H1 (cell line): ENCODE results near the gene SYNGR3. TPM values are rescaled to one million over a fixed set of nuclear protein-coding genes. Genes with fewer than 3 reads are reported as not detected.

Experiments
- CTCF ChIA-PET: fragments of 300-600 bp; sonication (Branson Sonifier 250); formaldehyde crosslinking; loops from one replicate; lab custom pipeline; 2021; ENCODE audit not compliant: partially characterized antibody; lab: Charles Lee
- POLR2A ChIA-PET: fragments of 300-600 bp; sonication (Branson Sonifier 250); formaldehyde crosslinking; loops from one replicate; lab custom pipeline; 2021; ENCODE audit warnings: inconsistent platforms; ENCODE audit not compliant: partially characterized antibody; lab: Charles Lee
- DNase-seq, 2 experiments: peaks; one replicate each; pipeline versions ENCODE4 v3.0.0 to v3.0.0-alpha.2; 2010 to 2022; ENCODE audit warnings: low spot score in 2 of 2, low read depth in 1 of 2, mixed read lengths in 1 of 2
- FAIRE-seq: peaks from 2 replicates; lab custom pipeline; 2011; peaks lifted over from hg19 to GRCh38; lab: Jason Lieb, UNC
- H2AFZ ChIP-seq: 2 replicates; pipeline ENCODE4 v1.8.1; 2012; ENCODE audit warnings: low read length, inconsistent platforms
- H2AK5ac ChIP-seq: 2 replicates; pipeline ENCODE4 v1.6.1; 2013; ENCODE audit warnings: low read depth, low read length
- H2BK120ac ChIP-seq: replicated peaks from 2 replicates; pipeline ENCODE3; 2013; ENCODE audit warnings: low read depth, low read length, inconsistent platforms
- H2BK12ac ChIP-seq: 2 replicates; pipeline ENCODE4 v1.6.1; 2013; ENCODE audit warnings: low read depth, low read length
- H2BK15ac ChIP-seq: 2 replicates; pipeline ENCODE4 v1.6.1; 2013; ENCODE audit warnings: low read length
- H2BK20ac ChIP-seq: 2 replicates; pipeline ENCODE4 v1.6.1; 2013; ENCODE audit warnings: low read length
- H2BK5ac ChIP-seq: 2 replicates; pipeline ENCODE4 v1.6.1; 2013; ENCODE audit warnings: low read depth, low read length
- H3K14ac ChIP-seq: 2 replicates; pipeline ENCODE4 v1.6.1; 2013; ENCODE audit warnings: inconsistent platforms; ENCODE audit not compliant: insufficient read length
- H3K18ac ChIP-seq: 2 replicates; pipeline ENCODE4 v1.6.1; 2013; ENCODE audit warnings: low read length; ENCODE audit errors: extremely low read depth
- H3K23ac ChIP-seq: 2 replicates; pipeline ENCODE4 v1.6.1; 2013; ENCODE audit warnings: inconsistent platforms; ENCODE audit not compliant: insufficient read length
- H3K23me2 ChIP-seq: 2 replicates; pipeline ENCODE4 v1.6.1; 2013; ENCODE audit warnings: low read depth, low read length
- H3K27ac ChIP-seq: 2 replicates; pipeline ENCODE4 v1.6.1; 2011; ENCODE audit warnings: low read depth, low read length, inconsistent platforms
- H3K27me3 ChIP-seq, 4 experiments: replicated peaks in 1 of 4; 1 replicate in 1 of 4; 2 replicates in 3 of 4; pipeline versions ENCODE4 v1.6.1 to v1.8.1; 2011 to 2013; ENCODE audit warnings: low read length in 3 of 4, mild to moderate bottlenecking in 3 of 4, inconsistent platforms in 2 of 4, mixed read lengths in 2 of 4, moderate library complexity in 1 of 4; ENCODE audit not compliant: control insufficient read depth in 3 of 4, insufficient read depth in 3 of 4; ENCODE audit errors: extremely low read depth in 1 of 4
- H3K36me3 ChIP-seq, 4 experiments: 2 replicates each; pipeline versions ENCODE4 v1.6.1 to v1.8.1; 2011 to 2013; ENCODE audit warnings: mild to moderate bottlenecking in 4 of 4, low read length in 3 of 4, moderate library complexity in 2 of 4, control low read depth in 1 of 4, inconsistent platforms in 1 of 4; ENCODE audit not compliant: insufficient read depth in 4 of 4, control insufficient read depth in 2 of 4
- H3K4ac ChIP-seq: replicated peaks from 2 replicates; pipeline ENCODE3; 2013; ENCODE audit warnings: low read length, low read depth, mixed read lengths, inconsistent platforms; ENCODE audit not compliant: insufficient read length
- H3K4me1 ChIP-seq, 4 experiments: replicated peaks in 1 of 4; 1 replicate in 1 of 4; 2 replicates in 3 of 4; pipeline versions ENCODE4 v1.6.1 to v1.8.1; 2011 to 2013; ENCODE audit warnings: low read length in 3 of 4, inconsistent platforms in 2 of 4, mixed read lengths in 1 of 4; ENCODE audit not compliant: insufficient read depth in 4 of 4, control insufficient read depth in 3 of 4
- H3K4me2 ChIP-seq, 2 experiments: 2 replicates each; pipeline versions ENCODE4 v1.6.1 to v1.8.1; 2011 to 2013; ENCODE audit warnings: low read depth in 2 of 2, low read length in 2 of 2, control low read depth in 1 of 2, inconsistent platforms in 1 of 2, mild to moderate bottlenecking in 1 of 2; ENCODE audit not compliant: insufficient read depth in 1 of 2
- H3K4me3 ChIP-seq, 4 experiments: fragments of 200-600, 300-600 bp in 1 of 4; sonication (generic), shearing (Covaris generic), sonication (Bioruptor Twin) in 1 of 4; 2 replicates each; pipeline versions ENCODE4 v1.5.1 to v1.8.1; 2011 to 2016; ENCODE audit warnings: low read length in 4 of 4, low read depth in 3 of 4, control low read depth in 2 of 4, inconsistent platforms in 2 of 4, mild to moderate bottlenecking in 2 of 4, mixed read lengths in 1 of 4, moderate library complexity in 1 of 4; ENCODE audit not compliant: insufficient read depth in 2 of 4; ENCODE audit errors: extremely low read depth in 1 of 4
- H3K56ac ChIP-seq: replicated peaks from 2 replicates; pipeline ENCODE3; 2013; ENCODE audit warnings: low read depth, mild to moderate bottlenecking, mixed read lengths, low read length, inconsistent platforms; ENCODE audit not compliant: insufficient read length
- H3K79me1 ChIP-seq: 2 replicates; pipeline ENCODE4 v1.6.1; 2013; ENCODE audit warnings: low read depth, low read length, control low read depth
- H3K79me2 ChIP-seq, 2 experiments: 2 replicates each; pipeline versions ENCODE4 v1.6.1 to v1.8.1; 2012 to 2013; ENCODE audit warnings: low read length in 2 of 2, mild to moderate bottlenecking in 2 of 2, inconsistent platforms in 1 of 2; ENCODE audit not compliant: insufficient read depth in 2 of 2, control insufficient read depth in 1 of 2
- H3K9ac ChIP-seq, 4 experiments: replicated peaks in 1 of 4; 1 replicate in 1 of 4; 2 replicates in 3 of 4; pipeline versions ENCODE4 v1.6.1 to v1.8.1; 2011 to 2013; ENCODE audit warnings: low read depth in 3 of 4, low read length in 3 of 4, control low read depth in 2 of 4, mild to moderate bottlenecking in 2 of 4, moderate library complexity in 2 of 4, inconsistent platforms in 1 of 4; ENCODE audit errors: extremely low read depth in 1 of 4
- H3K9me3 ChIP-seq, 2 experiments: 2 replicates each; pipeline versions ENCODE4 v1.6.1 to v1.8.1; 2012 to 2013; ENCODE audit warnings: mild to moderate bottlenecking in 2 of 2, moderate library complexity in 2 of 2, control low read depth in 1 of 2, inconsistent platforms in 1 of 2, low read depth in 1 of 2, low read length in 1 of 2, mixed read lengths in 1 of 2; ENCODE audit not compliant: insufficient read depth in 2 of 2
- H4K20me1 ChIP-seq, 2 experiments: replicated peaks in 1 of 2; 2 replicates each; pipeline versions ENCODE3 to v1.8.1; 2011 to 2013; ENCODE audit warnings: inconsistent platforms in 2 of 2, low read length in 2 of 2, mild to moderate bottlenecking in 1 of 2; ENCODE audit not compliant: insufficient read depth in 2 of 2, control insufficient read depth in 1 of 2
- H4K5ac ChIP-seq: 2 replicates; pipeline ENCODE4 v1.6.1; 2013; ENCODE audit warnings: low read length, low read depth, mixed read lengths, inconsistent platforms; ENCODE audit not compliant: insufficient read length
- H4K8ac ChIP-seq: 2 replicates; pipeline ENCODE4 v1.8.0; 2013; ENCODE audit warnings: mild to moderate bottlenecking, moderate library complexity, low read length, inconsistent platforms; ENCODE audit not compliant: insufficient read depth; ENCODE audit errors: extremely low read depth
- H4K91ac ChIP-seq: replicated peaks from 2 replicates; pipeline ENCODE3; 2013; ENCODE audit warnings: low read length, mixed read lengths, inconsistent platforms; ENCODE audit not compliant: insufficient read length
- BACH1 ChIP-seq: IDR thresholded peaks from 2 replicates; pipeline ENCODE4 v1.6.1; 2012; ENCODE audit warnings: low read length, improper control_type of control experiment
- CTBP2 ChIP-seq: IDR thresholded peaks from 2 replicates; pipeline ENCODE4 v1.7.0; 2011; ENCODE audit warnings: borderline replicate concordance, mild to moderate bottlenecking, moderate library complexity, mixed read lengths, low read length; ENCODE audit not compliant: insufficient read depth, insufficient read length
- EP300 ChIP-seq, 2 experiments: IDR thresholded peaks; 1 replicate in 1 of 2; 2 replicates in 1 of 2; pipeline ENCODE4 v1.6.1; 2011 to 2012; ENCODE audit warnings: low read depth in 2 of 2, low read length in 2 of 2, mild to moderate bottlenecking in 2 of 2, borderline replicate concordance in 1 of 2, inconsistent platforms in 1 of 2, moderate library complexity in 1 of 2
- NANOG ChIP-seq: IDR thresholded peaks from 2 replicates; pipeline ENCODE4 v1.6.1; 2011; ENCODE audit warnings: low read length, low read depth, mild to moderate bottlenecking, inconsistent platforms; ENCODE audit not compliant: insufficient read depth, poor library complexity, severe bottlenecking
- NRF1 ChIP-seq: IDR thresholded peaks from 2 replicates; pipeline ENCODE4 v1.6.1; 2011; ENCODE audit warnings: mild to moderate bottlenecking, low read depth, low read length, improper control_type of control experiment
- POLR2AphosphoS5 ChIP-seq: IDR thresholded peaks from 2 replicates; pipeline ENCODE4 v1.6.1; 2011; ENCODE audit warnings: low read depth, low read length
- RFX5 ChIP-seq: IDR thresholded peaks from 2 replicates; pipeline ENCODE4 v1.6.1; 2011; ENCODE audit warnings: low read depth, low read length, improper control_type of control experiment, borderline replicate concordance
- RNF2 ChIP-seq: fragments of 200-900, 300-1000 bp; sonication (generic); IDR thresholded peaks from 2 replicates; pipeline ENCODE4 v1.7.1; 2016; ENCODE audit warnings: borderline replicate concordance, low read depth, mild to moderate bottlenecking, antibody characterized with exemption, low read length; ENCODE audit not compliant: poor library complexity, severe bottlenecking; ENCODE audit errors: missing control alignments
- SIRT6 ChIP-seq: IDR thresholded peaks from one replicate; pipeline ENCODE4 v1.7.1; 2012; ENCODE audit warnings: low read length, inconsistent platforms
- SRF ChIP-seq: IDR thresholded peaks from 2 replicates; pipeline ENCODE4 v1.6.1; 2011; ENCODE audit warnings: mild to moderate bottlenecking, low read depth, low read length, moderate library complexity
- TAF7 ChIP-seq: optimal IDR thresholded peaks from 2 replicates; pipeline ENCODE3; 2011; ENCODE audit warnings: low read depth, mild to moderate bottlenecking, inconsistent platforms, low read length, moderate library complexity, borderline replicate concordance
- WGBS, 2 experiments: shearing (Covaris generic) in 1 of 2; methylation state at CpG; one replicate each; pipeline versions ENCODE4 v1.1.6 to v1.1.7; 2013 to 2015; ENCODE audit warnings: low lambda C conversion rate in 2 of 2, mixed read lengths in 2 of 2, inconsistent platforms in 1 of 2, low coverage in 1 of 2, missing lambda C conversion rate in 1 of 2; ENCODE audit not compliant: insufficient replicate concordance in 2 of 2, insufficient coverage in 1 of 2, insufficient read length in 1 of 2; ENCODE audit errors: extremely low coverage in 1 of 2, missing lambda C conversion rate in 1 of 2; 5-methylcytosine and 5-hydroxymethylcytosine counted together
- polyA plus RNA-seq, 7 experiments: library from polyadenylated mRNA; depleted of rRNA in 3 of 7; stranded (reverse) in 5 of 7; unstranded in 2 of 7; fragments of >200 nt in 5 of 7; fragments of 200-250 nt in 2 of 7; gene quantifications; 1 replicate in 5 of 7; 2 replicates in 1 of 7; 4 replicates in 1 of 7; pipeline versions ENCODE4 v1.2.1 to v1.2.3, GENCODE V29; 2011 to 2013; ENCODE audit warnings: missing spikeins in 2 of 7, mixed read lengths in 2 of 7
- total RNA-seq: library from RNA; stranded (reverse); fragmentation: NEBNext Ultra II Directional; extraction: Animal tissue kit (Norgen Biotek cat#: 25700); gene quantifications from 2 replicates; pipeline ENCODE4 v1.2.1, GENCODE V29; 2021

Gene SYNGR3
- total and polyA plus RNA-seq, 2 of the 8 experiments (the other 6 are each of a cell fraction or from before 2014, with no cell fraction given), result 36.2 to 49.9 TPM

DNA sequence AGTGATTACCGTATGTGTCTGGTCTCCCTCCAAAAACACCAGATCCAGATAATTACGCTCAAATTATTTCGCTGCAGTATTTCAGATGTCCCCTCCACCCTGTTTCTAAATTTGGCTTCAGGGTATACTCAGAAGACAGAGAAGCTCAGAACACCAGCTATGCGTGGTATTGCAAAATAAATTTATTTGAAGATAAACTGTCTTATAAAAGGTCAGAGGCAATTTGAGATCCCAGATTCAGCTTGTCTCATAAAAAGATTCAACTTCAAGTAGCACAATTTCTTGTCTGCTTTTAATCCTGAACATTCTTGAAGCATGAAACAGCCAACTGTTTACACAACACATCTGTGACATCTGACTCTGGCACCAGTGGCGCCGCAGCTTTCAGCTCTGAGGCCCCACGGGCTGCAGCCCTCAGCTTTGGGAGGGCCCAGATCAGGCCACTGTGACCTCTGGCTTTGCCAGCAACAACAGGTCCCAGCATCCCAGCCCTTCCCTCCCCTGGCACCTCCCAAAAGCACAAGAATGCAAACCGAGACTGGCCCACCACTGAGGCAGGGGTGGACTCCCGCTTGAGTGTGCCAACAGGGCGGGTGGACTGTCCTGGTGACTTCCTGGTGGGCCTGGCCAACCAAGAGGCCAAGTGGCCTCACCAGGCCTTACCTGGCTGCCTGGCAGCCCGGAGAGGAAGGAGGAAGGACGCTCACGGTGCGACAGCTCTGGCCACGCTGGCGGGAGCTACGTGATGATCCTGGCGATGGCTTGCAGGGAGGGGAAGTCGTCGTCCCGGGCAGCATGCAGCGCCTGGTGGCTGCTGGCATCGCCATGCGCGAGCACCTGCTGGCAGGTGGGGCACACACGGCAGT is 8.0 kb downstream of the SYNGR3 start:
- no peak overlapping the region for H3K18ac ChIP-seq
- H4K5ac ChIP-seq, result no peak overlapping the region
- no peaks in the 10 kb centered on the region for H3K79me2 ChIP-seq
- H3K36me3 ChIP-seq, result peaks cover 22 to 48% (median 39%) of the 10 kb centered on the region in 4 experiments
- H3K14ac ChIP-seq, result no peak overlapping the region
- H2AK5ac ChIP-seq, result no peak overlapping the region
- H2BK12ac ChIP-seq, result no peak overlapping the region
- H2BK120ac ChIP-seq, result no peak overlapping the region
- H3K9me3 ChIP-seq, result no peaks in the 10 kb centered on the region
- peaks cover 0 to 7% (median 3%) of the 10 kb centered on the region in 4 experiments; a peak in 3 of 7 replicates for H3K4me1 ChIP-seq
- H4K91ac ChIP-seq, result no peak overlapping the region
- H3K56ac ChIP-seq, result no peak overlapping the region
- H3K9ac ChIP-seq, result no peak overlapping the region
- H4K8ac ChIP-seq, result no peak overlapping the region
- FAIRE-seq (no peak), DNase-seq (no peak)
- no peak overlapping the region for H3K27ac ChIP-seq
- no peak overlapping the region for H3K4me3 ChIP-seq
- peaks cover 0 to 7% (median 0%) of the 10 kb centered on the region in 4 experiments; a peak in 1 of 7 replicates for H3K27me3 ChIP-seq
- H2BK5ac ChIP-seq, result no peak overlapping the region
- H2BK15ac ChIP-seq, result no peak overlapping the region
- ChIA-PET POLR2A (interaction anchor here (1.1 to 28.2 kb wide), 6 partner anchors 7 to 157 kb away, joined by 4 to 736 read pairs (median 9); partner anchors contain the start of genes NDUFB10, RNF151, RPS2 and TBL3), CTCF (interaction anchor here (0.5 to 2.0 kb wide), 6 partner anchors 8 to 295 kb away, joined by 3 to 8 read pairs (median 3); no protein-coding TSS in a partner anchor)
- H3K23ac ChIP-seq, result no peak overlapping the region
- no peak overlapping the region for H3K4me2 ChIP-seq
- no peak overlapping the region for H2BK20ac ChIP-seq
- H2AFZ ChIP-seq, result no peak overlapping the region
- H3K23me2 ChIP-seq, result peaks cover 4% of the 10 kb centered on the region; the same call in 1 of the 2 replicates
- H4K20me1 ChIP-seq, result peaks cover 13 to 27% of the 10 kb centered on the region in 2 experiments
- H3K79me1 ChIP-seq, result no peaks in the 10 kb centered on the region
- no peak overlapping the region for H3K4ac ChIP-seq
- WGBS, 2 experiments, result 94% methylated on average over 19 of the region's 26 CpGs; no CpG with 5 or more reads in 1 of the 2 experiments
- no peak for TF ChIP-seq SIRT6
- TF ChIP-seq POLR2AphosphoS5, result no peak
- no peak for TF ChIP-seq EP300 (IDR thresholded peaks at IDR 0.05; ENCODE audit: borderline replicate concordance in 1 of 2, low read depth in 2 of 2, low read length in 2 of 2)
- no peak for TF ChIP-seq CTBP2
- TF ChIP-seq RNF2, result no peak
- no peak for TF ChIP-seq RFX5
- no peak for TF ChIP-seq NANOG
- TF ChIP-seq SRF, result no peak
- TF ChIP-seq BACH1, result no peak
- no peak for TF ChIP-seq TAF7
- TF ChIP-seq NRF1, result no peak
